H1 (cell line): Measurements from ENCODE around the gene ZFAND2B. TPM values are rescaled to one million over a fixed set of nuclear protein-coding genes. Genes with fewer than 3 reads are reported as not detected.

ENCODE experiments used
- CTCF ChIA-PET: fragments of 300-600 bp; sonication (Branson Sonifier 250); formaldehyde crosslinking; loops from one replicate; lab custom pipeline; 2021; ENCODE audit not compliant: partially characterized antibody; lab: Charles Lee
- POLR2A ChIA-PET: fragments of 300-600 bp; sonication (Branson Sonifier 250); formaldehyde crosslinking; loops from one replicate; lab custom pipeline; 2021; ENCODE audit warnings: inconsistent platforms; ENCODE audit not compliant: partially characterized antibody; lab: Charles Lee
- DNase-seq, 2 experiments: peaks; one replicate each; pipeline versions ENCODE4 v3.0.0 to v3.0.0-alpha.2; 2010 to 2022; ENCODE audit warnings: low spot score in 2 of 2, low read depth in 1 of 2, mixed read lengths in 1 of 2
- FAIRE-seq: peaks from 2 replicates; lab custom pipeline; 2011; peaks lifted over from hg19 to GRCh38; lab: Jason Lieb, UNC
- H2AFZ ChIP-seq: 2 replicates; pipeline ENCODE4 v1.8.1; 2012; ENCODE audit warnings: low read length, inconsistent platforms
- H2AK5ac ChIP-seq: 2 replicates; pipeline ENCODE4 v1.6.1; 2013; ENCODE audit warnings: low read depth, low read length
- H2BK120ac ChIP-seq: replicated peaks from 2 replicates; pipeline ENCODE3; 2013; ENCODE audit warnings: low read depth, low read length, inconsistent platforms
- H2BK12ac ChIP-seq: 2 replicates; pipeline ENCODE4 v1.6.1; 2013; ENCODE audit warnings: low read depth, low read length
- H2BK15ac ChIP-seq: 2 replicates; pipeline ENCODE4 v1.6.1; 2013; ENCODE audit warnings: low read length
- H2BK20ac ChIP-seq: 2 replicates; pipeline ENCODE4 v1.6.1; 2013; ENCODE audit warnings: low read length
- H2BK5ac ChIP-seq: 2 replicates; pipeline ENCODE4 v1.6.1; 2013; ENCODE audit warnings: low read depth, low read length
- H3K14ac ChIP-seq: 2 replicates; pipeline ENCODE4 v1.6.1; 2013; ENCODE audit warnings: inconsistent platforms; ENCODE audit not compliant: insufficient read length
- H3K18ac ChIP-seq: 2 replicates; pipeline ENCODE4 v1.6.1; 2013; ENCODE audit warnings: low read length; ENCODE audit errors: extremely low read depth
- H3K23ac ChIP-seq: 2 replicates; pipeline ENCODE4 v1.6.1; 2013; ENCODE audit warnings: inconsistent platforms; ENCODE audit not compliant: insufficient read length
- H3K23me2 ChIP-seq: 2 replicates; pipeline ENCODE4 v1.6.1; 2013; ENCODE audit warnings: low read depth, low read length
- H3K27ac ChIP-seq: 2 replicates; pipeline ENCODE4 v1.6.1; 2011; ENCODE audit warnings: low read depth, low read length, inconsistent platforms
- H3K27me3 ChIP-seq, 4 experiments: replicated peaks in 1 of 4; 1 replicate in 1 of 4; 2 replicates in 3 of 4; pipeline versions ENCODE4 v1.6.1 to v1.8.1; 2011 to 2013; ENCODE audit warnings: low read length in 3 of 4, mild to moderate bottlenecking in 3 of 4, inconsistent platforms in 2 of 4, mixed read lengths in 2 of 4, moderate library complexity in 1 of 4; ENCODE audit not compliant: control insufficient read depth in 3 of 4, insufficient read depth in 3 of 4; ENCODE audit errors: extremely low read depth in 1 of 4
- H3K36me3 ChIP-seq, 4 experiments: 2 replicates each; pipeline versions ENCODE4 v1.6.1 to v1.8.1; 2011 to 2013; ENCODE audit warnings: mild to moderate bottlenecking in 4 of 4, low read length in 3 of 4, moderate library complexity in 2 of 4, control low read depth in 1 of 4, inconsistent platforms in 1 of 4; ENCODE audit not compliant: insufficient read depth in 4 of 4, control insufficient read depth in 2 of 4
- H3K4ac ChIP-seq: replicated peaks from 2 replicates; pipeline ENCODE3; 2013; ENCODE audit warnings: low read length, low read depth, mixed read lengths, inconsistent platforms; ENCODE audit not compliant: insufficient read length
- H3K4me1 ChIP-seq, 4 experiments: replicated peaks in 1 of 4; 1 replicate in 1 of 4; 2 replicates in 3 of 4; pipeline versions ENCODE4 v1.6.1 to v1.8.1; 2011 to 2013; ENCODE audit warnings: low read length in 3 of 4, inconsistent platforms in 2 of 4, mixed read lengths in 1 of 4; ENCODE audit not compliant: insufficient read depth in 4 of 4, control insufficient read depth in 3 of 4
- H3K4me2 ChIP-seq, 2 experiments: 2 replicates each; pipeline versions ENCODE4 v1.6.1 to v1.8.1; 2011 to 2013; ENCODE audit warnings: low read depth in 2 of 2, low read length in 2 of 2, control low read depth in 1 of 2, inconsistent platforms in 1 of 2, mild to moderate bottlenecking in 1 of 2; ENCODE audit not compliant: insufficient read depth in 1 of 2
- H3K4me3 ChIP-seq, 4 experiments: fragments of 200-600, 300-600 bp in 1 of 4; sonication (generic), shearing (Covaris generic), sonication (Bioruptor Twin) in 1 of 4; 2 replicates each; pipeline versions ENCODE4 v1.5.1 to v1.8.1; 2011 to 2016; ENCODE audit warnings: low read length in 4 of 4, low read depth in 3 of 4, control low read depth in 2 of 4, inconsistent platforms in 2 of 4, mild to moderate bottlenecking in 2 of 4, mixed read lengths in 1 of 4, moderate library complexity in 1 of 4; ENCODE audit not compliant: insufficient read depth in 2 of 4; ENCODE audit errors: extremely low read depth in 1 of 4
- H3K56ac ChIP-seq: replicated peaks from 2 replicates; pipeline ENCODE3; 2013; ENCODE audit warnings: low read depth, mild to moderate bottlenecking, mixed read lengths, low read length, inconsistent platforms; ENCODE audit not compliant: insufficient read length
- H3K79me1 ChIP-seq: 2 replicates; pipeline ENCODE4 v1.6.1; 2013; ENCODE audit warnings: low read depth, low read length, control low read depth
- H3K79me2 ChIP-seq, 2 experiments: 2 replicates each; pipeline versions ENCODE4 v1.6.1 to v1.8.1; 2012 to 2013; ENCODE audit warnings: low read length in 2 of 2, mild to moderate bottlenecking in 2 of 2, inconsistent platforms in 1 of 2; ENCODE audit not compliant: insufficient read depth in 2 of 2, control insufficient read depth in 1 of 2
- H3K9ac ChIP-seq, 4 experiments: replicated peaks in 1 of 4; 1 replicate in 1 of 4; 2 replicates in 3 of 4; pipeline versions ENCODE4 v1.6.1 to v1.8.1; 2011 to 2013; ENCODE audit warnings: low read depth in 3 of 4, low read length in 3 of 4, control low read depth in 2 of 4, mild to moderate bottlenecking in 2 of 4, moderate library complexity in 2 of 4, inconsistent platforms in 1 of 4; ENCODE audit errors: extremely low read depth in 1 of 4
- H3K9me3 ChIP-seq, 2 experiments: 2 replicates each; pipeline versions ENCODE4 v1.6.1 to v1.8.1; 2012 to 2013; ENCODE audit warnings: mild to moderate bottlenecking in 2 of 2, moderate library complexity in 2 of 2, control low read depth in 1 of 2, inconsistent platforms in 1 of 2, low read depth in 1 of 2, low read length in 1 of 2, mixed read lengths in 1 of 2; ENCODE audit not compliant: insufficient read depth in 2 of 2
- H4K20me1 ChIP-seq, 2 experiments: replicated peaks in 1 of 2; 2 replicates each; pipeline versions ENCODE3 to v1.8.1; 2011 to 2013; ENCODE audit warnings: inconsistent platforms in 2 of 2, low read length in 2 of 2, mild to moderate bottlenecking in 1 of 2; ENCODE audit not compliant: insufficient read depth in 2 of 2, control insufficient read depth in 1 of 2
- H4K5ac ChIP-seq: 2 replicates; pipeline ENCODE4 v1.6.1; 2013; ENCODE audit warnings: low read length, low read depth, mixed read lengths, inconsistent platforms; ENCODE audit not compliant: insufficient read length
- H4K8ac ChIP-seq: 2 replicates; pipeline ENCODE4 v1.8.0; 2013; ENCODE audit warnings: mild to moderate bottlenecking, moderate library complexity, low read length, inconsistent platforms; ENCODE audit not compliant: insufficient read depth; ENCODE audit errors: extremely low read depth
- H4K91ac ChIP-seq: replicated peaks from 2 replicates; pipeline ENCODE3; 2013; ENCODE audit warnings: low read length, mixed read lengths, inconsistent platforms; ENCODE audit not compliant: insufficient read length
- CBX8 ChIP-seq: fragments of 300-800, 300-1000 bp; sonication (generic); IDR thresholded peaks from 2 replicates; pipeline ENCODE4 v1.7.1; 2016; ENCODE audit warnings: low read depth, low read length, borderline replicate concordance
- CTBP2 ChIP-seq: IDR thresholded peaks from 2 replicates; pipeline ENCODE4 v1.7.0; 2011; ENCODE audit warnings: borderline replicate concordance, mild to moderate bottlenecking, moderate library complexity, mixed read lengths, low read length; ENCODE audit not compliant: insufficient read depth, insufficient read length
- GABPA ChIP-seq: IDR thresholded peaks from 2 replicates; pipeline ENCODE4 v1.6.1; 2011; ENCODE audit warnings: mild to moderate bottlenecking, low read length, moderate library complexity, borderline replicate concordance; ENCODE audit not compliant: insufficient read depth
- JUN ChIP-seq: IDR thresholded peaks from 2 replicates; pipeline ENCODE4 v1.6.1; 2011; ENCODE audit warnings: low read depth, mild to moderate bottlenecking, improper control_type of control experiment, low read length
- KDM4A ChIP-seq: IDR thresholded peaks from one replicate; pipeline ENCODE4 v1.7.1; 2012; ENCODE audit warnings: low read depth, mild to moderate bottlenecking, moderate library complexity, low read length, inconsistent platforms; ENCODE audit not compliant: severe bottlenecking
- SIX5 ChIP-seq: IDR thresholded peaks from 2 replicates; pipeline ENCODE4 v1.6.1; 2011; ENCODE audit warnings: mild to moderate bottlenecking, low read depth, low read length
- YY1 ChIP-seq: IDR thresholded peaks from 2 replicates; pipeline ENCODE4 v1.6.1; 2011; ENCODE audit warnings: low read depth, mild to moderate bottlenecking, low read length
- WGBS, 2 experiments: shearing (Covaris generic) in 1 of 2; methylation state at CpG; one replicate each; pipeline versions ENCODE4 v1.1.6 to v1.1.7; 2013 to 2015; ENCODE audit warnings: low lambda C conversion rate in 2 of 2, mixed read lengths in 2 of 2, inconsistent platforms in 1 of 2, low coverage in 1 of 2, missing lambda C conversion rate in 1 of 2; ENCODE audit not compliant: insufficient replicate concordance in 2 of 2, insufficient coverage in 1 of 2, insufficient read length in 1 of 2; ENCODE audit errors: extremely low coverage in 1 of 2, missing lambda C conversion rate in 1 of 2; 5-methylcytosine and 5-hydroxymethylcytosine counted together
- polyA plus RNA-seq, 7 experiments: library from polyadenylated mRNA; depleted of rRNA in 3 of 7; stranded (reverse) in 5 of 7; unstranded in 2 of 7; fragments of >200 nt in 5 of 7; fragments of 200-250 nt in 2 of 7; gene quantifications; 1 replicate in 5 of 7; 2 replicates in 1 of 7; 4 replicates in 1 of 7; pipeline versions ENCODE4 v1.2.1 to v1.2.3, GENCODE V29; 2011 to 2013; ENCODE audit warnings: missing spikeins in 2 of 7, mixed read lengths in 2 of 7
- total RNA-seq: library from RNA; stranded (reverse); fragmentation: NEBNext Ultra II Directional; extraction: Animal tissue kit (Norgen Biotek cat#: 25700); gene quantifications from 2 replicates; pipeline ENCODE4 v1.2.1, GENCODE V29; 2021

The ZFAND2B gene
- total and polyA plus RNA-seq, 2 of the 8 experiments (the other 6 are each of a cell fraction or from before 2014, with no cell fraction given), result 16.0 to 17.9 TPM

DNA sequence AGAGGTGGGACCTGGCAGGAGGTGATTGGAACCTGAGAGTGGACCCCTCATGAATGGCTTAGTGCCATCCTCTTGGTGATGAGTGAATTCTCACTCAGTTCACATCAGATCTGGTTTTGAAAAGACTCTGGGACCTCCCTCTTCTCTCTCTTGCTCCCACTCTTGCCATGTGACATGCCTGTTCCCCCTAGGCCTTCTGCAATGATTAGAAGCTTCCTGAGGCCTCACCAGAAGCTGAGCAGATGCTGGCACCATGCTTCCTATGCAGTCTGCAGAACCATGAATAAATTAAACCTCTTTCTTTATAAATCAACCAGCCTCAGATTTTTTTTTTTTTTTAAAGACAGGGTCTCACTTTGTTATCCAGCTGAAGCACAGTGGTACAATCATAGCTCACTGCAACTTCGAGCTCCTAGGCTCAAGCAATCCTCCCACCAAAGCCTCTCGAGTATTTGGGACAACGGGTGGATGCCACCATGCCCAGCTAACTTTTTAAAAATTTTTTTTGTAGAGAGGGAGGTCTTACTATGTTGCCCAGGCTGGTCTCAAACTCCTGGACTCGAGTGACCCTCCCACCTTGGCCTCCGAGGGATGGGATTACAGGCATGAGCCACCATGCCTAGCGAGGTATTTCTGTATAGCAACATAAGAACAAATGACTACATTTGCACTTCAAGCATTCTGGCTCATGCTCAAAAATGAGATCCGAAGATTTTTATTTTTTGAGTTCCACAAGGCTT is 2.0 kb upstream of the ZFAND2B start:
- Histone ChIP-seq H3K36me3 (peaks cover 0 to 4% (median 0%) of the 10 kb centered on the region in 4 experiments; a peak in 1 of 8 replicates), H2BK15ac (no peak overlapping the region), H2AFZ (no peak overlapping the region), H3K56ac (no peak overlapping the region), H3K9me3 (no peaks in the 10 kb centered on the region; a peak in 1 of 4 replicates), H3K9ac (no peak overlapping the region), H2BK120ac (no peak overlapping the region), H4K5ac (no peak overlapping the region), H2BK20ac (no peak overlapping the region), H3K23ac (no peak overlapping the region), H4K20me1 (peaks cover 0 to 2% of the 10 kb centered on the region in 2 experiments), H2BK5ac (no peak overlapping the region), H3K14ac (no peak overlapping the region), H3K79me2 (no peaks in the 10 kb centered on the region), H3K27me3 (no peaks in the 10 kb centered on the region), H3K4me1 (peaks cover 0 to 6% (median 3%) of the 10 kb centered on the region in 4 experiments; a peak in 5 of 7 replicates), H3K4me3 (no peak overlapping the region), H4K8ac (no peak overlapping the region), H3K4ac (no peak overlapping the region), H4K91ac (no peak overlapping the region), H3K23me2 (peaks cover 10% of the 10 kb centered on the region), H3K4me2 (no peak overlapping the region), H2AK5ac (no peak overlapping the region), H2BK12ac (no peak overlapping the region), H3K27ac (no peak overlapping the region), H3K79me1 (no peaks in the 10 kb centered on the region), H3K18ac (no peak overlapping the region)
- ChIA-PET POLR2A (interaction anchor here (1.2 to 6.1 kb wide), 2 partner anchors 9 to 14 kb away, joined by 3 to 101 read pairs; partner anchors contain the start of gene ABCB6), CTCF (interaction anchor here (0.6 to 2.0 kb wide), 4 partner anchors 13 to 128 kb away, joined by 4 to 6 read pairs (median 4); no protein-coding TSS in a partner anchor)
- no peak for DNase-seq
- no peak for FAIRE-seq
- WGBS, 2 experiments, result 87% methylated on average over 7 of the region's 7 CpGs; no CpG with 5 or more reads in 1 of the 2 experiments
- TF ChIP-seq KDM4A, result no peak
- no peak for TF ChIP-seq CTBP2
- TF ChIP-seq CBX8, result no peak
- no peak for TF ChIP-seq GABPA
- no peak for TF ChIP-seq SIX5
- TF ChIP-seq YY1, result no peak
- no peak for TF ChIP-seq JUN
